HG02884 (cell line): ENCODE measurements around the gene NRP2.

Source experiments
- ATAC-seq: cut with Tn5 transposase; IDR thresholded peaks from one replicate; pipeline ENCODE4 v1.9.1; 2021; ENCODE audit warnings: mild to moderate bottlenecking, moderate library complexity; ENCODE audit not compliant: unreplicated experiment

NRP2 gene

GRCh38 chr2:205752296-205752820 is 70.1 kb downstream of the NRP2 start:
- ATAC-seq = no peak

DNA sequence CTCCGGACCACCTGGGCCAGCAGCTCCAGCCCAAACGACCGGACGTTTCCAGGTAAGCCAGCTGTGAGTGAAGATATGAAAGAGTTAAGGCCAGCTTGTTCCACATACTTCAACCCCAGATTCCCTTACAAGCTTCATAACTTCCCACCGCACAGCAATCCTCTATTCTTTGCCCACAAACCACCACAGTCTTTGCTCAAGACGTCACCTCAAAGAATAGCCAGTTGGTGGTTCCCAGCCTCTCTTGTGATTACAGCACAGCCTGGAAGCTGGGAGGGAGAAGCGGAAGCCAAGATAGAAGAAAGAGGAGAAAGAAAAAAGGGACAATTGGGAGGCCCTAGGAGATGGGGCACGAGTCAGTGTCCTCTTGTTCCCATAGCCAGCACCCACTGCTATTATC is 70.6 kb downstream of the NRP2 start:
- ATAC-seq = no peak

DNA sequence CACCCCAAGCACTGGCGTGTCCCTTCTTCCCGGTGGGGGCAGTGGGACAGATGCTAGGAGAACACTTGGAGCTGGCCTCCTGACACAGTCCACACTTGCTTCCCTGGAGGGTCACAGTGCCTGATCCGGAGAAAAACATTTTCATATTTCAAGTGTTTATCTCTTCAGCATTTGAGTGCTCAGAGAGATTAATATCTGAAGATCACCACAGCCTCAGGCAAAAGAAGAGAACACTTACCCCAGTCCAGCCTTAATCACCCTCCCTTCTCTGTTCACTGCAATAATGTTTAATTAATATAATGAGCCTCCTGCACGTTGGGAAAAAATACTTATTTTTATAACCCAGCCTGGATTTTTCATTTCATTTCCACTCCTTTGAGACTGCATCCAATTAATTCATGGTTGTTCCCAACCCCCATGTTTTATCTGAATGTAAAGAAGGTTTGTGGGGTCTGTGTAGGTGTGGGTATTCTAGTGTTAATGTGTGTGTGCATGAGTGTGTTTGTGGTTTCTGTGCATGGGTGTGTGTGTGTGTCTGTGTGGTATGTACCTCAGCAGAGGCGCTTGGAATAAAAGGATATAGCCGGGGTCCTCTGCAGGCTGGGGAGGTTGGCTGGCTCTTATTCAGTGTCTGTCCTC is 72.1 kb downstream of the NRP2 start:
- ATAC-seq = no peak

DNA sequence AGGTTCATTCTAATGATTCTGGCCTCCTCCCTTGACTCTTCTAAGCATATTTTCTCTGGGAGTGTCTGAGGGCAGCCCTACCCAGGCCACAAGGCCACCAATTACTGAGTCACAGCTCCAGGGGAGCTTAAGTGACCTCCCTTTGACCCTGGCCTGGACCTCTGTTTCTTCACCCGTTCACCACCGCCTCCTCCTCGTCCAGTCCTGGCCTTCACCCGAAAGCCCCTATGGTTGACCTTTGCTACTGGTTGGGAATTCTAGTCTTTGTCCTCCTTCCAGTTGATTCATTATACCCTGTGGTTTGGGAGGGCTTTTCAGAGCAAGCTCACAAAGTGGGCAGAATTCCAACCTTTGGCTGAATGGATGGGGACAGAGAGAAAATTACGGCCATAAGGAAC is 72.6 kb downstream of the NRP2 start:
- ATAC-seq = no peak

- no peak for ATAC-seq
Observed at GRCh38 chr2:205755923-205756322, 73.6 kb downstream of the NRP2 start.

GRCh38 chr2:205757271-205757670 is 75.0 kb downstream of the NRP2 start:
- ATAC-seq = no peak

- ATAC-seq = no peak
Observed at GRCh38 chr2:205758051-205758450, 75.8 kb downstream of the NRP2 start.

DNA sequence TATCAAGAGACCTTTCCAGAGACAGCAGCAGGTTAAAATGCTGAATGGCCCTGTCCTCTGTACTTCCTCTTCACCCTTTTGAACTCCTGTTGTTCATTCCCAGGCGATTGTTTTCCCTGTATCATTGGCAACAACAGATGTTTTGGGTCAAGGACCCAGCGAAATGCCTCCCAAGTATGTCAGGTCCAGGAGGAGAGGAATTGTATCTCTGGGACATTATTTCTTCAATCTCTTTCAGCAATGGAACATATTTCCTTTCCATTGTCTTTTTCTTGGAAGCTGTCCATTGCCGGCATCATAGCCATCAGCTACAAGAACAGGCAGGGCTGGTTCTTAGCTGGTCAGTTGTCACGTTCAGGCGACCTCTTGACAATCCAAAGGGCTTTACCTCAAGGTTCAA is 76.2 kb downstream of the NRP2 start:
- ATAC-seq = no peak

DNA sequence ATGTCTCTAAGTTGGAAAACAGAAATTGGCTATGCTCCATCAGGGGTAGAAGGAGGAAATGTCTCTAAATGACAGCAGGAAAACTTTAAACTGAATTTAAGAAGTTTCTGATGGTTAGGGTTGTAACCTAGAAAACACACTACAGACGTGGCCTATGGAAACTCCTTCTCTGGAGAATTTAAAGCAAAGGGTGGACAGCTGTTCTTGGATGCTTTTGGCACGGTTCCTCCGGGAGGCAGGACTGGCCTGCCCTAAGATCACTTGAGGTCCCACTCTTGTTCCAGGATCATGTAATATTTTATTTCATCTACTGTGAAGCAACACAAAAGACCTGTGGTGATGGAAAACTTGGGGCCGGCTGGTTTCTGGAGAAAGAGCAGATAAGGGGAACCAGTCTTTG is 77.0 kb downstream of the NRP2 start:
- no peak for ATAC-seq

DNA sequence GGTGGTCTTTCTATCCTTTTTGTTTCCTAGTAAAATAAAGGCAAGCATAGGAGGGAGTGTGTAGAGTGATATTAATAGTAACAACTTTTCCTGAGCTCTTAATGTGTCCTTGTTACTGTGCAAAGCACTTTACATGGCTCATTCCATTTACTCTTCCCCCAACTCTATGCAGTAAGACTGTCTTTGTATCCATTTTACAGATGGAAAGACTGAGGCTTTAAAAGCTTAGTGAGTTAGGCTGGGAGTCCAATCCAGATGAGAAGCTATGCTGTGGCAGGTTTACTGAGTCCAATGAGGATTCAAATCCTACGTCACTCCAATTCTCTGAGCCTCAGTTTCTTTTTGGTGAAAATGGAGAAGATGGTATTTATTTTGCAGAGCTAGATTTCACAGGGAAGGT is 77.4 kb downstream of the NRP2 start:
- no peak for ATAC-seq

DNA sequence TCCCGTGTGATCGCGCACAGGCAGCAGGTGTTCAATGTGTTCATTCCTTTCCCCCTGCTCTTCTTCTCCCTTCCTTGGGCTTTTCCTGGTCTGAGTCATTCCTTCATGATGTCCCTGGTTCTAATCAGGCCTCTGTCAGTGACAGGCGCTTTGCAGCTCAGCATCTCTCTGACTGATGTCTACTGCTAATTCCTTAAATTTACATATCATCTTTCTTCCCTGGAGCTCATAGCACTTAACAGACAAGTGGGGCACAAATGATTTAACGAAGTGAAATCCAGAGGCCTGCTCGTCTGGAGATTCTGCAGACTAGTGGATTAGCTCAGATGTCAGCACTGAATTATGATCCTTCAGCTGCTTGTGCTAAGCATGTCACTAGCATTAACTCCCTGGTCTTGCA is 77.9 kb downstream of the NRP2 start:
- no peak for ATAC-seq

DNA sequence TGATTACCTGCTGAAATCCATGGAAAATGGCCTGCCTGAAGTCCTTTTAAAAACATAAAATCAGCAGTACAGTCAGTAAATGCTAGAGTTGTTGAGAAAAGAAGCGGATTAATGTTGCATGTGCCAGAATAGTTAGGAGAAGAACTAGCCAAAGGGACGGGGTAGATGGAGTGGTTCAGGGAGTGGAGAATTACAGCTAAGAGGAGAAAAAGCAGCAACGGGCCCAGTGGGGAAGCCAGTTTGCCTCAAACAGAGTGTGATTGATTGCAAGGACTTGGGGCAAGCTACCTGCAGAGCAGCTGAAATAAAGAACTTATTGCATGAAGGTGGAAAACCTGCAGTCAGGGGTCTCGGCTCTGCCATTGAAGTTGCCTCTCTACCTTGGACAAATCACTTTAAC is 79.1 kb downstream of the NRP2 start:
- no peak for ATAC-seq

DNA sequence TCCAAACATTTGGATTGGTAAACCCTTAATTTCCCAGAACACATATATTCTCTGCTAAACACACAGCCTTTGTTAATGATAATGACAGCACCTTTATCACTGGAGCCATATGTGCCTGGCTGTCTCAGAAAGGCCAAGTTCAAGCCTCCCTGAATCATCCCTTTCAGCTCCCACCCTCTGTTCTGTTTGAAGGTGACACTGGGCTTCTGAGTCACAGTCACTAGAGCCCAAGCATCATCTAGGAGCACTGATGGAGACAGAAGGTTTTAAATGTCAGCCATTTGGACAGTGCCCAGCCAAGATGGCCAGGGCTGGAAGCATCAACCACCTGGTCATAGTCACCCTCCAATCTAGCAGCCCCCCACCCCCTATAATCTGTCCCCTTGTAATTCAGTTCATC is 80.6 kb downstream of the NRP2 start:
- ATAC-seq = no peak

- no peak for ATAC-seq
Observed at GRCh38 chr2:205763708-205764211, 81.5 kb downstream of the NRP2 start.

DNA sequence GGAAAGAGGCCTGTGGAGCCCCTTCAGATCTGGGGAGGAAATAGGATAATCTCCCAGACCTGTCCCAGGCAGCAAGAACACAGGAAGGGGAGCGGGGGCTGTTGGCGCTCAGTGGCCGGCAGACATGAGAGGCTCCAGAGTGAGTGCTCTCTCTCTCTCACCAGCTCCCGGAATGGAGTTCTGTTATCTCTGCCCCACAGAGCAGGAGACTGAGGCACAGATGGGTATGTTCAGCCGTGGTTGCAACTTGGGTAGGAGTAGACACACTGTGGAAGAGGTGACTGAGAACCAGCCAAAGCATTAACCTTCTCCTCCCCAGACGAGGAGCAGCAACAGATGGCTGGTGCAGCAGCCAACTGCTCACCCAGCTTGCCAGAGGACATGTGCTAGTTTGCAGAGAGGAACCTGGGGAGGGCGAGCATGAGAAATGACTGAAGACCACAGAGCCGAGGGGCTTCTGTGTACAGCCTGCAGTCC is 82.0 kb downstream of the NRP2 start:
- no peak for ATAC-seq

GRCh38 chr2:205765151-205765550 is 82.8 kb downstream of the NRP2 start:
- no peak for ATAC-seq

- no peak for ATAC-seq
Observed at GRCh38 chr2:205766779-205767359, 84.6 kb downstream of the NRP2 start.

DNA sequence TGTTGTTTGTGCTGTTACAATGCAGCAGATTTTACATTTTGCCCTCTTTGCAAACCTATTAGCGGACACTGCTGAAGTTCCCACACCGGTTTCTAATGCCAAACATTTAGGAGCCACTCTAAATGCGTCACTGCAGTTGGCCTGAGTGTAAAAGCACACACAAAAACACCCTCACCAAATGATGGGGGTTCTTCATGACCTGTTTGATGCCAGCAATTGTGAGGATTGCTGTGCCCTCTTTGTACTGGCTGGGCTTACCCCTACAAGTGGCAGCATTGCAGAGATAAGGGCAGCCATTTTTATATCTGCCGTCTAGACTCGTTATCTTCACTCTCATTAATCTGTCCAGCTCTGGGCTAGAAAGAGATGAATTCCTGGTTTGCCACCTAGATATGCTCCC is 85.3 kb downstream of the NRP2 start:
- ATAC-seq = no peak

DNA sequence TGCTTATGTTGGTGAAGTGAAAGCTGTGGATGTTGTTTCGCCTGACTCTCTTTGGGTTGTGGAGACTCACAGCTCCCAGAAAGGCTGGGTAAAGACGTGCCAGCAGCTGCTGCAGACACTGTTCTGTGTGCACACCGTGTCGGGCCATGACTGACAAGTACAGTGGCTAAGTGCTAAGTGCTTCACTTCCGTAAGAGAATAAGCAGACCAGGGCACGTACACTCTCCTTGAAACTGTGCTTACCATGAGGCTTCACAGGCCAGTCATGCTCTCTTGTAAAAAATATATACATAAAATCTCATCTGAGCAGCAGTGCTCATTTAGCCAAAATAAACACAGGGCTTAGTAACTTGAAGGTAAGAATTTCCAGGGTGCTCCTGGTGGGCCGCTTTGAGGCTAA is 86.0 kb downstream of the NRP2 start:
- ATAC-seq = no peak

GRCh38 chr2:205768815-205769494 is 86.7 kb downstream of the NRP2 start:
- ATAC-seq = no peak

DNA sequence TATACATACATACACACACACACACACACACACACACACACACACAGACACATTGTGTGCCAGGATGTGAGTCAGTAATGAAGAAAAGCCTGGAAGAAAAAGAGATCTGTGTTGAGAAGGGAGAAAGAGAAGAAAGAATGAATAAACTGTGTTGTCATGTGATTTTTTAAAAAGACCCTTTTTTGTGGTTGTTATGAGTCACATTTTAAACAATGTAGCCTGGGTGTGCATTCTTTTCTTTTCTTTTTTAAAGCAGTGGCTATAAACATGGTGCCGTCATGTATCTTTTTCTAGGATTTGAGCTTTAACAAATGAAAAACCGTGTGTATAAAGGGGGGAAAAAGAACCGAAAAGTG is 87.2 kb downstream of the NRP2 start:
- no peak for ATAC-seq

DNA sequence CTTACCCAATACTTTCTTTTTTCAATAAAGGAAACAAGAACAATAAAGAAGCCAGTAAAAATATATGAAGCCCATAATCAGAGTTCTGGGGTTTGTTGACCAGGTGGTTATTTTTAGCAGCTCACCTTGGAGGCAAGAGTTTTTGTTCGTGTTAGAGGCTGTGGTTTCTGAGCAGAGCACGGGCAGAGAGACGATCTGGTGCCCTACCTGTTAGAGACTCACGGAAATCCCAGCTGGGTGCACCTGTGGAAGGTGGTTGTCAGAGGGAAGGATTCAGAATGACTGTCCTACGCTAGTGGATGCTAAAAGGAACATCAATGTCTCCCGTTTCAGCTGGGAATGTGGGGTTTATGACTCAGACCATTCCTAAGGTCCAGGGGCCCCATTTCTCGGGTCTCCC is 87.6 kb downstream of the NRP2 start:
- no peak for ATAC-seq
